Spleen (tissue), 11 donors: ENCODE results near the gene TP63. TPM values are rescaled to one million over a fixed set of nuclear protein-coding genes. Genes with fewer than 3 reads are reported as not detected.

ENCODE experiments used
- DNase-seq: peaks from one replicate; pipeline ENCODE4 v3.0.0-alpha.2; 2020
- H3K27ac ChIP-seq, 8 donors: fragments of 200-600 bp; sonication (generic) in 7 of 8; 1 replicate in 4 of 8; 2 replicates in 4 of 8; pipeline versions ENCODE4 v1.5.0 to v1.8.0; 2016 to 2021; ENCODE audit warnings: inconsistent platforms in 4 of 8, mild to moderate bottlenecking in 4 of 8, moderate library complexity in 1 of 8
- H3K27me3 ChIP-seq, 7 donors: fragments of 200-600 bp; sonication (generic) in 6 of 7; replicated peaks in 1 of 7; 1 replicate in 4 of 7; 2 replicates in 3 of 7; pipeline versions ENCODE4 v1.5.0 to v1.8.0; 2016 to 2021; ENCODE audit warnings: inconsistent platforms in 3 of 7, mild to moderate bottlenecking in 1 of 7
- H3K36me3 ChIP-seq, 6 donors: fragments of 200-600 bp; sonication (generic) in 5 of 6; 1 replicate in 4 of 6; 2 replicates in 2 of 6; pipeline versions ENCODE4 v1.5.0 to v1.8.0; 2016 to 2021; ENCODE audit warnings: inconsistent platforms in 2 of 6
- H3K4me1 ChIP-seq, 6 donors: fragments of 200-600 bp; sonication (generic) in 5 of 6; 1 replicate in 3 of 6; 2 replicates in 3 of 6; pipeline versions ENCODE4 v1.5.0 to v1.8.0; 2016 to 2021; ENCODE audit warnings: inconsistent platforms in 3 of 6
- H3K4me3 ChIP-seq, 8 donors: fragments of 200-600 bp; sonication (generic) in 7 of 8; 1 replicate in 4 of 8; 2 replicates in 4 of 8; pipeline versions ENCODE4 v1.5.0 to v1.8.0; 2016 to 2021; ENCODE audit warnings: inconsistent platforms in 4 of 8, mild to moderate bottlenecking in 4 of 8, moderate library complexity in 2 of 8
- H3K9me3 ChIP-seq, 8 donors: fragments of 200-600 bp; sonication (generic) in 7 of 8; 1 replicate in 4 of 8; 2 replicates in 4 of 8; pipeline versions ENCODE4 v1.5.0 to v1.8.0; 2016 to 2021; ENCODE audit warnings: inconsistent platforms in 4 of 8
- CTCF ChIP-seq, 11 experiments: fragments of 200-600 bp in 7 of 11; fragments of 450-650 bp in 4 of 11; sonication (generic) in 4 of 11; IDR thresholded peaks in 8 of 11; conservative IDR thresholded peaks in 3 of 11; 1 replicate in 7 of 11; 2 replicates in 4 of 11; pipeline versions ENCODE4 v1.4.0 to v1.8.0; 2016 to 2021; ENCODE audit warnings: antibody characterized with exemption in 11 of 11, inconsistent platforms in 4 of 11, mild to moderate bottlenecking in 1 of 11
- POLR2A ChIP-seq, 3 donors: fragments of 450-650 bp; IDR thresholded peaks; one replicate each; pipeline ENCODE4 v1.5.1; 2017; ENCODE audit warnings: antibody characterized with exemption in 3 of 3, mild to moderate bottlenecking in 1 of 3
- POLR2AphosphoS5 ChIP-seq, 3 donors: sonication (generic); formaldehyde crosslinking; IDR thresholded peaks; one replicate each; pipeline ENCODE4 v1.5.1; 2017; ENCODE audit warnings: antibody characterized with exemption in 3 of 3
- WGBS, 5 donors: extraction: QIAGEN DNeasy Blood & Tissue Kit in 3 of 5; methylation state at CpG; one replicate each; pipeline versions ENCODE4 v1.1.5 to v1.1.7; 2013 to 2018; 5-methylcytosine and 5-hydroxymethylcytosine counted together
- intact Hi-C: fragments of 100-400 bp; cut with DNase I; formaldehyde crosslinking; loops from one replicate; pipeline ENCODE4 v1.15.0; 2023; ENCODE audit warnings: low total_unique reads
- polyA plus RNA-seq, 3 donors: library from polyadenylated mRNA; stranded (reverse); fragments of 200-250 nt; gene quantifications; one replicate each; pipeline ENCODE4 v1.2.1, GENCODE V29; 2013
- total RNA-seq, 7 donors: library from RNA; depleted of rRNA in 3 of 7; stranded (reverse); fragments of >200 nt in 3 of 7; fragmentation: NEBNext Ultra II Directional in 4 of 7; extraction: Animal tissue kit (Norgen Biotek cat#: 25700) in 4 of 7; gene quantifications; one replicate each; pipeline versions ENCODE4 v1.1.0 to v1.2.1, GENCODE V29; 2016 to 2021
- donor health status: healthy with polysubstance abuse.
- donor health status: DM: no; HTN: no; CAD: no; lungs with moderate emphysema.
- donor health status: DM: no; HTN: no; CAD: no.
- donor health status: Bipolar disorder and iron deficiency.
- donor health status: healthy.
- donor health status: DM: no; HTN: no; CAD: no.
- donor health status: DM: yes; HTN: yes; CAD: no.

The TP63 gene
- total and polyA plus RNA-seq, 10 donors, result 0.09 to 0.68 (median 0.29) TPM

GRCh38 chr3:189808246-189809007 lies 177.2 kb downstream of the TP63 start:
- H3K4me3 ChIP-seq, result no peak overlapping the region
- H3K4me1 ChIP-seq, result no peaks in the 10 kb centered on the region
- no peaks in the 10 kb centered on the region for H3K27me3 ChIP-seq
- intact Hi-C loops, result no loop called here
- TF ChIP-seq POLR2A (IDR thresholded peaks at IDR 0.05) (no peak), CTCF (IDR thresholded peaks at IDR 0.05 in 8 of 11, conservative IDR thresholded peaks at IDR 0.05 in 3 of 11) (no peak), POLR2AphosphoS5 (IDR thresholded peaks at IDR 0.05) (no peak)
- WGBS, 5 donors, result 93 to 96% (median 94%) methylated on average over 29 of the region's 29 CpGs
- peak; percentile 67 for DNase-seq
- H3K9me3 ChIP-seq, result no peaks in the 10 kb centered on the region
- no peak overlapping the region for H3K27ac ChIP-seq
- H3K36me3 ChIP-seq, result no peaks in the 10 kb centered on the region

GRCh38 chr3:189809583-189809982 lies 178.4 kb downstream of the TP63 start:
- H3K27ac ChIP-seq, result no peak overlapping the region
- 64 to 85% (median 73%) methylated on average over 1 of the region's 1 CpG for WGBS, 5 donors
- no peaks in the 10 kb centered on the region for H3K4me1 ChIP-seq
- intact Hi-C loops, result no loop called here
- no peak for DNase-seq
- H3K36me3 ChIP-seq, result no peaks in the 10 kb centered on the region
- no peaks in the 10 kb centered on the region for H3K9me3 ChIP-seq
- no peaks in the 10 kb centered on the region for H3K27me3 ChIP-seq
- H3K4me3 ChIP-seq, result no peak overlapping the region
- no peak for TF ChIP-seq CTCF (IDR thresholded peaks at IDR 0.05 in 8 of 11, conservative IDR thresholded peaks at IDR 0.05 in 3 of 11)
- TF ChIP-seq POLR2A (IDR thresholded peaks at IDR 0.05), result no peak
- TF ChIP-seq POLR2AphosphoS5 (IDR thresholded peaks at IDR 0.05), result no peak

- Histone ChIP-seq H3K27ac (no peak overlapping the region), H3K36me3 (no peaks in the 10 kb centered on the region), H3K9me3 (no peaks in the 10 kb centered on the region), H3K27me3 (no peaks in the 10 kb centered on the region), H3K4me3 (no peak overlapping the region), H3K4me1 (no peaks in the 10 kb centered on the region)
- intact Hi-C loops, result no loop called here
- WGBS, 5 donors, result 88 to 94% (median 90%) methylated on average over 5 of the region's 5 CpGs
- TF ChIP-seq POLR2A (IDR thresholded peaks at IDR 0.05) (no peak), CTCF (IDR thresholded peaks at IDR 0.05 in 8 of 11, conservative IDR thresholded peaks at IDR 0.05 in 3 of 11) (no peak), POLR2AphosphoS5 (IDR thresholded peaks at IDR 0.05) (no peak)
- no peak for DNase-seq
Measured at GRCh38 chr3:189812806-189813465, 181.7 kb downstream of the TP63 start.

- intact Hi-C loops, result no loop called here
- Histone ChIP-seq H3K4me3 (no peak overlapping the region), H3K27ac (no peak overlapping the region), H3K9me3 (no peaks in the 10 kb centered on the region), H3K27me3 (no peaks in the 10 kb centered on the region), H3K4me1 (no peaks in the 10 kb centered on the region), H3K36me3 (no peaks in the 10 kb centered on the region)
- TF ChIP-seq POLR2A (IDR thresholded peaks at IDR 0.05) (no peak), POLR2AphosphoS5 (IDR thresholded peaks at IDR 0.05) (no peak), CTCF (IDR thresholded peaks at IDR 0.05 in 8 of 11, conservative IDR thresholded peaks at IDR 0.05 in 3 of 11) (no peak)
- no peak for DNase-seq
- WGBS, 5 donors, result 74 to 89% (median 81%) methylated on average over 10 of the region's 10 CpGs
Measured at GRCh38 chr3:189813647-189814240, 182.6 kb downstream of the TP63 start.
